ENCODE results near the gene KAZN.

Gene KAZN

DNA sequence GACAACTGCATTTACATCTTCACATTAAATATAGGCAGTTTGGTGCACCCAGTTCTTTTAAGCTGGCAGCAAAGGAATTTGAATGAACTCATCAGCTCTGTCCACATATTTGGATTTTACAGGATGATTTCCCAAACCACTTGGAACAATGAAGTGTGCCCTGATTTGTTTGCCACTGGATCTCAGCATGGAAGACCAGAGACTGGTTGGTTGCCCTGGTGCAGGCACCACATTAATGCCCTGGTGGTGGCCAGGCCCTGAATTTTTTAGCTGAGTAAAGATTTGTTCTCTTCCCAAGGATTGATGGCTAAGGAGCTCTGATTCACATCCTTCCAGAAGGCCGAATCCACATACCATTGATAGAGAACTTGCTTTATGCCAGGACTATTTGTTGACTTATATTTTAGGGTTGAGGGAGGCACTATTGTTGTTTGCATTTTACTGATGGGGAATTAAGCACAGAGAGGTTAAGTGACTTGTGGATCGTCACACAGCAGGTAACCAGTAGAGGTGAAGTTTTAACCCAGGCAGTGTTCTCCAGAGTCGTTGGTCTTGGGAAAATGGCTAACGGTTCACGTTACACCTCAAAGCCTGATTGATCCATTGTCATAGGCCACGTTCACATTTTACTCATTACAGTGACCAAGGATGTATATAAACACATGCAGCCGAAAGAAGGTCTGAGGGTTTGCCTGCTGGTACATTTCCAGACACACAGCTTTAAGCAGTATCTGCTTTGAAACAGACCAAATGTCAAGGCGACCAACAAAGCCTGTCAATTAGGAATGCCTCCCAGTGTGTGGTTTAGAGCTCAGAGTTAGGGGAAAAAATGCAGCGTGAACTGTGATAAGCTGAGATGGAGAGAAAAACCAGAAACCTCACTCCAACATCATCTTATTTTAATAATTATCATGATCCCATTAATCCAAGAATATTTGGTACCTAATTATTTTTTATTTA, 50.7 kb downstream of the KAZN start:
- DNase-seq, result no peak

DNA sequence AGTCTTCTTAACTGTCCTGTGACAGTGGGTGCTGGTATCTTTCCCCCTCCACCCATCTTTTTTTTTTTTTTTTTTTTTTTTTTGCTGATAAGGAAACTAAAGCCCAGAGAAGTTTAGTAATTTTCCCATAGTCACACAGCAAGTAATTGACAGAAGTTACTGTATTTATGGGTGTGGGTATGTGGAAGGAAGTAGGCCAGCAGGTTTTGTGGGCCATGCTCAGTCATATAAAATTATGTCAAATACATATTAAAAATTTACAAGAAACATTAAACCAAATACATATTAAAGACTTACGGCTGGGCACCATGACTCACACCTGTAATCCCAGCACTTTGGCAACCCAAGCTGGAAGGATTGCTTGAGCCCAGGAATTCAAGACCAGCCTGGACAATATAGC, 51.5 kb downstream of the KAZN start:
- no peak for DNase-seq

- no peak for DNase-seq
Observed at GRCh38 chr1:14650951-14651350, 52.5 kb downstream of the KAZN start.

- DNase-seq, result no peak
Observed at GRCh38 chr1:14652840-14653239, 54.4 kb downstream of the KAZN start.

DNA sequence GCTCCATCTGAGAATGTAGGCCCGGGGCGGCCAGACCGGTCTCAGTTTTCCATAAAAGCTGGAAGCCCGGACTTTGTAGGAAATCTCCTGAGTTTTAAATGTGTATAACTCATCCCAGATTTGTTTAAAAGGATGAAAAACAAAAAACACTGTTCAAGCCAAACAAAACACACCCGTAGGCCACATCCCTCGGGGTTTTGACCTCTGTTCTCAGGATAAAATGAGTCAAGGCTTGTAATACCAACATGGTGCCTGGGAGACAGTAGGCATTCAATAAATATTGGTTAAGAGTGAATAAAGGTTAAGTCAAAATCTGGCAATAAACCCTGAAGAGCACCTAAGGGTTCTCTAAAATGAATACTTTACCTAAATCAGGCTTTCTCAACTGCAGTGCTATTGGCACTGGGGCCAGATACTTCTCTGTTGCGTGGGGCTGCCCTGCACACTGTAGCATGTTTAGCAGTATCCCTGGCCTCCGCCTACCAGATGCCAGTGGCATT, 55.0 kb downstream of the KAZN start:
- no peak for DNase-seq

- DNase-seq, result no peak
Observed at GRCh38 chr1:14654554-14654953, 56.1 kb downstream of the KAZN start.

- no peak for DNase-seq
Observed at GRCh38 chr1:14655385-14655784, 56.9 kb downstream of the KAZN start.

GRCh38 chr1:14656384-14656937, 58.0 kb downstream of the KAZN start:
- no peak for DNase-seq

DNA sequence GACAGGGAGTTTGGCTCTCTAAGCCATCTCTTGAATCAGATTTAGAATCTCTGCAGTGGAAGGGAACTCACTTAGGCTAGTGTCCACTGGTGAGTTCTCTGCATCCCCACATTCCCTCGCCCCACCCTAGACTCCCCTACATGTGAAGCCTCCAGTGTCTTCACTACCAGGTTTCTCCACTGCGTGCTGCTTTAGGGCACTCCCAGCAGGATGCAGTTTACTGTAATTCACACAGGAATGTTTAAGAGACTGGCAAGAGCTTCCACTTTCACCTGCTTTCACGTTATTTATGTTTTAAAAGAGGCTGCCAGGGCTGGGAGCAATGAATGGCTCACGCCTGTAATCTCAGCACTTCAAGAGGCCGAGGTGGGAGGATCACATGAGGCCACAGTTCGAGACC, 60.2 kb downstream of the KAZN start:
- DNase-seq, result no peak

DNA sequence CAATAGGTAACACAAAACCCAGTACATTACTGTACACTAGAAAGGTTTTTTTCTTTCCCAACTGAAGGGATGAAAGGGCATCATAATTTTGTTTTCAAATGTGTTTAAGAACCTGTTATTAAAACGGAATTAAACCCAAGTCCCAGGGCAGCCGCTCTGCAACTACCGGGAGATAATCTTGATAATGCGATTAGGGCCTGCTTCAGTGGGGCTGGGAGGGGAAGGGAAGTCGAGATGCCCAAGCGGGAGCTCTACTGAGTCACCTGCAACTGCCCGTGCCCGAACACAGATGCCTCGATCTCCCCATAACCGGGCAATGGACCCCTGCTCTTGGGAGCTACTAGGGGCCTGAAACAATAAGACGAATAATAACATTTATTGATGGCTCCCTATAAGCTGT, 61.4 kb downstream of the KAZN start:
- no peak for DNase-seq

GRCh38 chr1:14660801-14661200, 62.3 kb downstream of the KAZN start:
- no peak for DNase-seq

- DNase-seq, result no peak
Observed at GRCh38 chr1:14661222-14661621, 62.7 kb downstream of the KAZN start.

GRCh38 chr1:14662116-14662515, 63.6 kb downstream of the KAZN start:
- no peak for DNase-seq

DNA sequence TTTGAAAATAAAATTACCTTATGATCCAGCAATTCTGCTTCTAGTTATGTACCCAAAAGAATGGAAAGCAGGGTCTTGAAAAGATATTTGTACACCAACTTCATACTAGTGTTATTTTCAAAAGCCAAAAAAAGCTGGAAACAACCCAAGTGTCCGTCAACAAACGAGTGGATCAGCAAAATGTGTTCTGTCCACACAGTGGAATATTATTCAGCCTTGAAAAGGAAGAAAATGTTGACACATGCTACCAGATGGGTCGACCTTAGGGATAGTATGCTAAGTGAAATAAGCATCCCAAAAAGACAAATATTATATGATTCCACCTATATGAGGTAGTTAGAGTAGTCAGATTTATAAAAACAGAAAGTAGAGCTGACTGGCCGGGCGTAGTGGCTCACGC, 65.3 kb downstream of the KAZN start:
- DNase-seq, result no peak

- DNase-seq, result no peak
Observed at GRCh38 chr1:14666373-14666772, 67.9 kb downstream of the KAZN start.

DNA sequence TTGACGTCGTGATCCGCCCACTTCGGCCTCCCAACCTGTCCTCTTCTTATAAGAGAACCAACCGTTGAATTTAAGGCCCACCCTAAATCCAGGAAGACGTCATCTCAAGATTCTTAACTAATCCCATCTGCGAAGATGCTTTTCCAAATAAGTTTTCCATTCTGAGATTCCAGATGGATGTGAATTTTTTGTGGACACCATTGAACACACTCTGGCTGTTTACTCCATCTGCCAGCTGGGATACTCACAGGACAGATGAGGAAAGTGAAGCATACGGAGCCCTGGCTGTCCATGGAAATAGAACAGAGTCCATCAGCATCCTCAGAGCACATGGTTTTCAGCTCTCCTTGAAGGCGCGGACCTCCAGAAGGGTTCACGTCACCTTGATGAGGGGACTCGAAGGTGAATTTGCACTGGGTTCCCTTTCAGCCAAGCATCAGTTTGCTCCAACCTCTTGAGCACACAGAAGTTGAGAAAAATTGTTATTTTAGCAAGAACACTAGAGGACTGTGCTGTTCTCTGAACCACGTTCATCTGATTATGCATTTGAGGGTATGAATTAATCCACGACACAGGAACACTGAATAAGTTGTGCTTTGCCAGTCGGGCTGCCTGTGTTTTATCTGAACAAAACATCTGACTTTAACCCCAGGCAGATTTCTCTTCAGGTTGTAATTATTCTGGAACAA, 68.6 kb downstream of the KAZN start:
- DNase-seq, result no peak

GRCh38 chr1:14667651-14667984, 69.1 kb downstream of the KAZN start:
- DNase-seq, result no peak

DNA sequence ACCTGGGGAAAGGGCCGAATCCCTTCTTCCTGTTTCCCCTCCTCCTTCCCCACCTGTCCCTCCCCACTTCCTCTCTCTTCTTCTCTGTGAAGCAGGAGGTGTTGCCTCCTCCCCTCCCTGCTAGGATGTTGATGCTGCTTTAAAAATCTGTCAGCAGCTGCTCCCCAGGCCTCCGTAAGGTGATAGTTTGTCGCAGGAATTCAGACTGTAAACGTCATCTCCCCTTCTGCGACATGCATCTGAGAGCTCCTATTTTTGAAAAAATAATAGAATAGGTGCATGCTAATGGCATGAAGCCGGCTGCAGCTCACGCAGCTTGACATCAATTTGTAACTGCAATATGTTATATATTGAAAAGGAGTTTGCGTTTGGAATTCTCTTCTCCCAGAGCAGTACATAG, 70.1 kb downstream of the KAZN start:
- DNase-seq, result no peak

DNA sequence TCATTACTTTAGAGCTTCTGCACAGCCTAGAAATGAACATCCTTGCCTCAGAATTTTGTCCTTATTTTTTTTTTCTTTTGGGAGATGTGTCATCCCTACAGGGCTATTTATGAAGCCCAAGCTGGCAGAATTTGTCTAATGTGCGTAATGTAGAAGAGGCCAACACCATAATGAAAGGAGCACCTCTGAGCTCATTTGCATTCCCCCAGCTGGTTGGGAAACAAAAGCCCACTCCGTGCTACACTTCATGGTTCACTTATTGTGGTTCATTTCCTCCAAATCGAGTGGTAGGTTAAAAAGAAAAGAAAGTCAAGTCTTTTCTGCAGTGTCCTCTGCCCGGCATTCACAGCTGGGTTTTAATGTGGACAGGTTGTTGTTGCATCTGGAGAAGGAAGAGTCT, 73.5 kb downstream of the KAZN start:
- no peak for DNase-seq

DNA sequence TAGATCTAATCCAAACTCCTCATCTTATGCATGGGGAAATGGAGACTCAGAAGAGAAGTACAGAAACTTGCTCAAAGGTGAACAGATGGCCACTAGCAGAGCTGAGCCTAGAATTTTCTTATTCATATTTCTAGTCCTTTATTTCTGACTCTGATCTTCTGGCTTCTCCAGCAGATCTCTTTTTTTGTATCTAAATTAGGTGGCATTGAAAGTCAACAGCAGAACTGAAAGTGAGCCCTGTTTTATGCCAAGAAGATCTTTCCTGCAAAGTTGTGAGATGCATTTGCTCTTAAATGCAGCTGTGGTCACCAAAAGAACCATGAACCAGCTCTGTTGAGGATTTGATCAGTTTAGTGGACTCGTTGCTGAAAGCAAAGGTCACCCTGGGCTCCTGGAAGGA, 75.5 kb downstream of the KAZN start:
- DNase-seq, result no peak

- DNase-seq, result no peak
Observed at GRCh38 chr1:14676400-14676799, 77.9 kb downstream of the KAZN start.

DNA sequence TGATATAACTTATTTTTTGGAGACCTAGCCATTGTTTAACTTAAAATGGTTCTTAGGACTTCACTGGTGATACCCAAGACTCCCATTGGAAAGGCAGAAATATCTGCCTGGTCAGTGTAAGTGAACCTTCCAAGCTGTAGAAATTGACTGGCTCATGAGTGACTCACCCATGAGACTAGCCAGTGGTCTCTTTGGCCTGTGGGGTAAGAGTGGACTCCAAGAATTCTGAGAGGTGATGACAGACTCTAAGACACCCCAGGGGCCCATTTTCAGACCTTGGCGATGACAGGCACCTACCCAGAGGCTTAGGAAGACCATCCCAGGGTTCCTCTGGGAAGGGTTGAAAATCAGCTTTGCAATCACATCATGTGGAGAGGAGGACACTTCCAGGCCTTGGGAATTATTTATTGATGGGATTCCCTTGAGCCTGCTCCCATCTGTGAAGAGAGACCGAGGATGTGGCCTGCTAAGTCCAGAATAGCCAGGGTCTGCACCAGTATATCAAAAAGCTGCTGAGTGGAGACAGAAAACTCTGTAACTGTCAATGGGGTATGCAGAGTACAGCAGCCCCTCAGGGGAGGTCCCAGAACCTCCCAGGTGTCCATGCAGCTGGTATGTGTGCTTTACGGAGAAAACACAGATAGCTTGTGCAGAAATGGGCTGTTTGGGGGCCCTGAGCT, 78.9 kb downstream of the KAZN start:
- DNase-seq, result no peak

DNA sequence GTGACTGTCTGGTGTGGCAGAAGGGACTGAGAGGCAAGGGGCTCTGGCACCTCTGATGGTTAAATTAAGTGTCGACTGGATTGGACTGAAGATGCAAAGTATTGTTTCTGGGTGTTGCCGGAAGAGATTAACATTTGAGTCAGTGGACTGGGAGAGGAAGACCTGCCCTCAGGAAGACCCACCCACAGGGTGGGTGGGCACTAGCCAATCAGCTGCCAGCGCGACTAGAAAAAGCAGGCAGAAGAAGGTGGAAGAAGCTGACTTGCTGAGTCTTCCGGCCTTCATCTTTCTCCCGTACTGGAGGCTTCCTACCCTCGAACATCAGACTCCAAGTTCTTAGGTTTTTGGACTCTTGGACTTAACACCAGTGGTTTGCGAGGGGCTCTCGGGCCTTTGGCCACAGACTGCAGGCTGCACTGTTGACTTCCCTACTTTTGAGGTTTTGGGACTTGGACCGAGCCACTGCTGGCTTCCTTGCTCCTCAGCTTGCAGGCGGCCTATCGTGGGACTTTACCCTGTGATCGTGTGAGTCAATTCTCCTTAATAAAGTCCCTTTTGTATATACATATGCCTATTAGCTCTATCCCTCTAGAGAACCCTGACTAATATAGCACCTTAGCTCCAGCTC, 79.6 kb downstream of the KAZN start:
- DNase-seq, result no peak
